Liver (tissue), 9 donors: ENCODE results near the gene ELK3. TPM values are rescaled to one million over a fixed set of nuclear protein-coding genes. Genes with fewer than 3 reads are reported as not detected.

Experiments
- DNase-seq: peaks from one replicate; pipeline ENCODE4 v3.0.0-alpha.2; 2017; ENCODE audit warnings: low spot score
- H3K27ac ChIP-seq, 2 donors: one replicate each; pipeline ENCODE4 v1.7.0; 2013; ENCODE audit warnings: inconsistent platforms in 2 of 2, low read length in 2 of 2, control low read depth in 1 of 2, low read depth in 1 of 2, mild to moderate bottlenecking in 1 of 2
- H3K27me3 ChIP-seq, 4 donors: one replicate each; pipeline versions ENCODE4 v1.6.1 to v1.7.0; 2013; ENCODE audit warnings: low read length in 3 of 4, inconsistent platforms in 1 of 4, mild to moderate bottlenecking in 1 of 4, moderate library complexity in 1 of 4; ENCODE audit not compliant: control insufficient read depth in 4 of 4, insufficient read depth in 4 of 4
- H3K36me3 ChIP-seq, 4 donors: one replicate each; pipeline versions ENCODE4 v1.6.1 to v1.7.0; 2013; ENCODE audit warnings: low read length in 3 of 4, mild to moderate bottlenecking in 3 of 4, low read depth in 1 of 4, moderate library complexity in 1 of 4; ENCODE audit not compliant: control insufficient read depth in 4 of 4, insufficient read depth in 3 of 4
- H3K4me1 ChIP-seq, 4 donors: one replicate each; pipeline versions ENCODE4 v1.6.1 to v1.7.0; 2013; ENCODE audit warnings: low read length in 3 of 4, mild to moderate bottlenecking in 3 of 4, moderate library complexity in 1 of 4; ENCODE audit not compliant: control insufficient read depth in 4 of 4, insufficient read depth in 4 of 4
- H3K4me3 ChIP-seq, 3 donors: one replicate each; pipeline versions ENCODE4 v1.6.1 to v1.7.0; 2013; ENCODE audit warnings: low read length in 3 of 3, control low read depth in 1 of 3, low read depth in 1 of 3, mild to moderate bottlenecking in 1 of 3
- H3K9ac ChIP-seq, 2 donors: one replicate each; pipeline ENCODE4 v1.7.0; 2013; ENCODE audit warnings: low read length in 2 of 2, mild to moderate bottlenecking in 2 of 2, moderate library complexity in 2 of 2, control low read depth in 1 of 2, low read depth in 1 of 2
- H3K9me3 ChIP-seq, 4 donors: one replicate each; pipeline versions ENCODE4 v1.6.1 to v1.7.0; 2013; ENCODE audit warnings: low read length in 3 of 4; ENCODE audit not compliant: control insufficient read depth in 4 of 4
- EGR1 ChIP-seq, 2 donors: IDR thresholded peaks; 2 replicates each; pipeline ENCODE4 v1.6.1; 2016 to 2018; ENCODE audit warnings: antibody characterized with exemption in 2 of 2, low read depth in 2 of 2
- FOXA1 ChIP-seq: IDR thresholded peaks from 2 replicates; pipeline ENCODE4 v1.6.1; 2016; ENCODE audit warnings: antibody characterized with exemption
- GABPA ChIP-seq, 2 donors: IDR thresholded peaks in 1 of 2; conservative IDR thresholded peaks in 1 of 2; 2 replicates each; pipeline ENCODE4 v1.6.1; 2016; ENCODE audit warnings: antibody characterized with exemption in 2 of 2, mild to moderate bottlenecking in 1 of 2, moderate library complexity in 1 of 2
- HNF4A ChIP-seq, 2 donors: conservative IDR thresholded peaks; 2 replicates each; pipeline ENCODE4 v1.6.1; 2016; ENCODE audit warnings: antibody characterized with exemption in 2 of 2, mild to moderate bottlenecking in 2 of 2
- NR2F2 ChIP-seq: IDR thresholded peaks from 2 replicates; pipeline ENCODE4 v1.6.1; 2016; ENCODE audit warnings: antibody characterized with exemption
- RAD21 ChIP-seq, 2 donors: IDR thresholded peaks; 2 replicates each; pipeline ENCODE4 v1.6.1; 2016; ENCODE audit warnings: antibody characterized with exemption in 2 of 2, mild to moderate bottlenecking in 2 of 2
- YY1 ChIP-seq: IDR thresholded peaks from 2 replicates; pipeline ENCODE4 v1.6.1; 2016; ENCODE audit warnings: antibody characterized with exemption, mild to moderate bottlenecking
- WGBS: extraction: QIAGEN DNeasy Blood & Tissue Kit; methylation state at CpG from one replicate; pipeline ENCODE4 v1.1.7; 2013; 5-methylcytosine and 5-hydroxymethylcytosine counted together
- polyA plus RNA-seq, 2 donors: library from polyadenylated mRNA; stranded (reverse) in 1 of 2; unstranded in 1 of 2; fragments of 200-250 nt in 1 of 2; fragments of >200 nt in 1 of 2; fragmentation: Nextera tagmentation in 1 of 2; extraction: Ambion mirVana in 1 of 2; gene quantifications; one replicate each; pipeline versions ENCODE4 v1.2.1 to v1.2.3, GENCODE V29; 2013 to 2015
- total RNA-seq, 2 donors: library from RNA; depleted of rRNA; stranded (reverse); fragments of >200 nt; gene quantifications; one replicate each; pipeline ENCODE4 v1.2.3, GENCODE V29; 2014
- TF ChIP-seq, protein P1 (sequence below): fragments of 150-350 bp; IDR thresholded peaks from 2 replicates; pipeline ENCODE4 v1.5.1; 2017; ENCODE audit warnings: improper control_type of control experiment, low read depth, low read length; ENCODE audit not compliant: missing input control
- TF ChIP-seq, protein P2 (sequence below): IDR thresholded peaks from 2 replicates; pipeline ENCODE4 v1.6.1; 2016; ENCODE audit warnings: antibody characterized with exemption
- TF ChIP-seq, protein P3 (sequence below): IDR thresholded peaks from 2 replicates; pipeline ENCODE4 v1.6.1; 2016; ENCODE audit warnings: antibody characterized with exemption, mild to moderate bottlenecking
- TF ChIP-seq, protein P4 (sequence below): IDR thresholded peaks from 2 replicates; pipeline ENCODE4 v1.6.1; 2016; ENCODE audit warnings: antibody characterized with exemption
- TF ChIP-seq, protein P5 (sequence below): IDR thresholded peaks from 2 replicates; pipeline ENCODE4 v1.6.1; 2016; ENCODE audit warnings: antibody characterized with exemption
- donor health status: healthy.
- donor health status: healthy.
- donor health status: healthy.
- donor health status: healthy.
- donor health status: healthy.

Gene ELK3
- total and polyA plus RNA-seq, 4 donors, result 3.7 to 5.2 (median 4.5) TPM

DNA sequence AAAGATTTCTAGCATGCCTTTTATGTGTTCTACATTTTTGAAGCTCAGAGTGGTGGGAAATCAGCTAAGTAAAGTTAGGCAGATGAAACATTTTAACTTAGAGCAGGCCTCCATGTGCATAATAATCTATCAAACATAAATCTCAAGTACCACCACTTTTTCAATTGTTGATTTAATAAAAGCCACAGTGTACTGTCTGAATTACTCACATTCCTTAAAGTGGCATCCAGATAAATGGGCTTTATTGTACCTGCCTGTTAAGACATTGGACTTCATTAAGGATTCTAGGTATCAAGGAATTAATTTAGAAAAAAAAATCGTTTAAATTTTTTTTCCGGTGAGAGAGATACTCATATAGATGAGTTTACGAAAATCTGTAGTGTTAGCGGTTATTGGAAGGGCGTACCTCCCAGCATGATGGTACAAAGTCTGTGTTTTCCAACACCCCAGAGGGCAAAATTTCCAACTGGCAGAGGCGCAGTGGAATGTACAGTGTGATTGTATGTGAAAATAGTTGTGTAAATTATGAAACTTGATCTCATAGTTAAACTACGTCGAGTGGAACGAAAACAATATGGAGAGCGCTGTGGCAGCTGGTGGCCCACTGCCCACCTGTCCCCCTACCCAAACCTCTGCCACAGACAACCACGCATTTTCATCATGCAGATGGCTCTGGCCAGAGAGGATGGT, 25.0 kb downstream of the ELK3 start:
- Histone ChIP-seq H3K4me1 (peaks cover 0 to 5% (median 2%) of the 10 kb centered on the region in 4 donors), H3K27me3 (no peaks in the 10 kb centered on the region), H3K9ac (no peak overlapping the region), H3K27ac (no peak overlapping the region), H3K36me3 (no peaks in the 10 kb centered on the region), H3K9me3 (no peaks in the 10 kb centered on the region), H3K4me3 (no peak overlapping the region)
- DNase-seq, result no peak
- TF ChIP-seq, protein P1, sequence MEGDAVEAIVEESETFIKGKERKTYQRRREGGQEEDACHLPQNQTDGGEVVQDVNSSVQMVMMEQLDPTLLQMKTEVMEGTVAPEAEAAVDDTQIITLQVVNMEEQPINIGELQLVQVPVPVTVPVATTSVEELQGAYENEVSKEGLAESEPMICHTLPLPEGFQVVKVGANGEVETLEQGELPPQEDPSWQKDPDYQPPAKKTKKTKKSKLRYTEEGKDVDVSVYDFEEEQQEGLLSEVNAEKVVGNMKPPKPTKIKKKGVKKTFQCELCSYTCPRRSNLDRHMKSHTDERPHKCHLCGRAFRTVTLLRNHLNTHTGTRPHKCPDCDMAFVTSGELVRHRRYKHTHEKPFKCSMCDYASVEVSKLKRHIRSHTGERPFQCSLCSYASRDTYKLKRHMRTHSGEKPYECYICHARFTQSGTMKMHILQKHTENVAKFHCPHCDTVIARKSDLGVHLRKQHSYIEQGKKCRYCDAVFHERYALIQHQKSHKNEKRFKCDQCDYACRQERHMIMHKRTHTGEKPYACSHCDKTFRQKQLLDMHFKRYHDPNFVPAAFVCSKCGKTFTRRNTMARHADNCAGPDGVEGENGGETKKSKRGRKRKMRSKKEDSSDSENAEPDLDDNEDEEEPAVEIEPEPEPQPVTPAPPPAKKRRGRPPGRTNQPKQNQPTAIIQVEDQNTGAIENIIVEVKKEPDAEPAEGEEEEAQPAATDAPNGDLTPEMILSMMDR, result no peak
- TF ChIP-seq, protein P2, sequence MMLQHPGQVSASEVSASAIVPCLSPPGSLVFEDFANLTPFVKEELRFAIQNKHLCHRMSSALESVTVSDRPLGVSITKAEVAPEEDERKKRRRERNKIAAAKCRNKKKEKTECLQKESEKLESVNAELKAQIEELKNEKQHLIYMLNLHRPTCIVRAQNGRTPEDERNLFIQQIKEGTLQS, result no peak
- TF ChIP-seq FOXA1 (no peak), GABPA (IDR thresholded peaks at IDR 0.05 in 1 of 2, conservative IDR thresholded peaks at IDR 0.05 in 1 of 2) (no peak)
- WGBS, result 91% methylated on average over 11 of the region's 11 CpGs

DNA sequence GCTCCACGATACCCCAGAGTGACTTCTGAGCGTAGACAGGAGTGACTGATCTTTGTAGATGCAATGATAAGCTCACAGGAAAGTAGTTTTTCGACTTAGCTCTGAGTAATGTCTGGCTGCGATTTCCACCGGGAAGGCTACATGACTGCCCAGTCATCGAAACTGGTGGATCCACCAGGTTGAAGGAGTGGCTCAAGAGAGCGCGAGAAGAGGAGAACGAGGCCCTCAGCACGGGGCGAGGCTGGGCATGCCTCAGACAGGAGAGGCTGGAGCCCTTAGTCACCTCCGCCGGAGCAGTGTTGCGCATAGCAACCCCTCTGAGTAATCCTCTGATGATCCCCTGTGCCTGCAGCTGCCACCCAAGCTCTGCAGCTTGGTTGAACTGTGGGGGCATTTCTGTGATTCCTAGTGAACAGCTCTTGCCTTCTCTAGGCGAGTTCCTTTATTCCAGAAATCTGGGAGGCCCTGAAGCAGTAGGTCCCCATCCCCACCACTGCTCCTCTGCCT, 25.6 kb downstream of the ELK3 start:
- Histone ChIP-seq H3K27me3 (no peaks in the 10 kb centered on the region), H3K4me3 (no peak overlapping the region), H3K9me3 (no peaks in the 10 kb centered on the region), H3K9ac (no peak overlapping the region), H3K36me3 (no peaks in the 10 kb centered on the region), H3K27ac (no peak overlapping the region), H3K4me1 (peaks cover 0 to 5% (median 2%) of the 10 kb centered on the region in 4 donors)
- no peak for DNase-seq
- TF ChIP-seq GABPA (IDR thresholded peaks at IDR 0.05 in 1 of 2, conservative IDR thresholded peaks at IDR 0.05 in 1 of 2) (no peak), HNF4A (conservative IDR thresholded peaks at IDR 0.05) (no peak), RAD21 (IDR thresholded peaks at IDR 0.05) (no peak), NR2F2 (no peak), YY1 (no peak), EGR1 (IDR thresholded peaks at IDR 0.05; ENCODE audit: low read depth in 2 of 2) (no peak)
- TF ChIP-seq, protein P3, sequence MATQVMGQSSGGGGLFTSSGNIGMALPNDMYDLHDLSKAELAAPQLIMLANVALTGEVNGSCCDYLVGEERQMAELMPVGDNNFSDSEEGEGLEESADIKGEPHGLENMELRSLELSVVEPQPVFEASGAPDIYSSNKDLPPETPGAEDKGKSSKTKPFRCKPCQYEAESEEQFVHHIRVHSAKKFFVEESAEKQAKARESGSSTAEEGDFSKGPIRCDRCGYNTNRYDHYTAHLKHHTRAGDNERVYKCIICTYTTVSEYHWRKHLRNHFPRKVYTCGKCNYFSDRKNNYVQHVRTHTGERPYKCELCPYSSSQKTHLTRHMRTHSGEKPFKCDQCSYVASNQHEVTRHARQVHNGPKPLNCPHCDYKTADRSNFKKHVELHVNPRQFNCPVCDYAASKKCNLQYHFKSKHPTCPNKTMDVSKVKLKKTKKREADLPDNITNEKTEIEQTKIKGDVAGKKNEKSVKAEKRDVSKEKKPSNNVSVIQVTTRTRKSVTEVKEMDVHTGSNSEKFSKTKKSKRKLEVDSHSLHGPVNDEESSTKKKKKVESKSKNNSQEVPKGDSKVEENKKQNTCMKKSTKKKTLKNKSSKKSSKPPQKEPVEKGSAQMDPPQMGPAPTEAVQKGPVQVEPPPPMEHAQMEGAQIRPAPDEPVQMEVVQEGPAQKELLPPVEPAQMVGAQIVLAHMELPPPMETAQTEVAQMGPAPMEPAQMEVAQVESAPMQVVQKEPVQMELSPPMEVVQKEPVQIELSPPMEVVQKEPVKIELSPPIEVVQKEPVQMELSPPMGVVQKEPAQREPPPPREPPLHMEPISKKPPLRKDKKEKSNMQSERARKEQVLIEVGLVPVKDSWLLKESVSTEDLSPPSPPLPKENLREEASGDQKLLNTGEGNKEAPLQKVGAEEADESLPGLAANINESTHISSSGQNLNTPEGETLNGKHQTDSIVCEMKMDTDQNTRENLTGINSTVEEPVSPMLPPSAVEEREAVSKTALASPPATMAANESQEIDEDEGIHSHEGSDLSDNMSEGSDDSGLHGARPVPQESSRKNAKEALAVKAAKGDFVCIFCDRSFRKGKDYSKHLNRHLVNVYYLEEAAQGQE, result no peak
- TF ChIP-seq, protein P4, sequence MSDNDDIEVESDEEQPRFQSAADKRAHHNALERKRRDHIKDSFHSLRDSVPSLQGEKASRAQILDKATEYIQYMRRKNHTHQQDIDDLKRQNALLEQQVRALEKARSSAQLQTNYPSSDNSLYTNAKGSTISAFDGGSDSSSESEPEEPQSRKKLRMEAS, result no peak
- TF ChIP-seq, protein P5, sequence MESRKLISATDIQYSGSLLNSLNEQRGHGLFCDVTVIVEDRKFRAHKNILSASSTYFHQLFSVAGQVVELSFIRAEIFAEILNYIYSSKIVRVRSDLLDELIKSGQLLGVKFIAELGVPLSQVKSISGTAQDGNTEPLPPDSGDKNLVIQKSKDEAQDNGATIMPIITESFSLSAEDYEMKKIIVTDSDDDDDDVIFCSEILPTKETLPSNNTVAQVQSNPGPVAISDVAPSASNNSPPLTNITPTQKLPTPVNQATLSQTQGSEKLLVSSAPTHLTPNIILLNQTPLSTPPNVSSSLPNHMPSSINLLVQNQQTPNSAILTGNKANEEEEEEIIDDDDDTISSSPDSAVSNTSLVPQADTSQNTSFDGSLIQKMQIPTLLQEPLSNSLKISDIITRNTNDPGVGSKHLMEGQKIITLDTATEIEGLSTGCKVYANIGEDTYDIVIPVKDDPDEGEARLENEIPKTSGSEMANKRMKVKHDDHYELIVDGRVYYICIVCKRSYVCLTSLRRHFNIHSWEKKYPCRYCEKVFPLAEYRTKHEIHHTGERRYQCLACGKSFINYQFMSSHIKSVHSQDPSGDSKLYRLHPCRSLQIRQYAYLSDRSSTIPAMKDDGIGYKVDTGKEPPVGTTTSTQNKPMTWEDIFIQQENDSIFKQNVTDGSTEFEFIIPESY, result no peak
- 92% methylated on average over 15 of the region's 15 CpGs for WGBS
